ACHN (cell line): ENCODE measurements around the gene IRAK2.
"Not testable (repeated sequence)": the region's sequence is repeated elsewhere in the genome, so short reads cannot be mapped to it uniquely, and the experiment has no call there.

Experiments
- DNase-seq: peaks from one replicate; pipeline ENCODE4 v3.0.0-alpha.2; 2015
- in situ Hi-C: cut with HindIII; loops from 2 replicates; pipeline ENCODE4 v1.10.0; 2017; ENCODE audit warnings: low sequenced_read_pairs, low pct_ligation_motif_present, low pct_unique_long_range_greater_than_20kb

Gene IRAK2

DNA sequence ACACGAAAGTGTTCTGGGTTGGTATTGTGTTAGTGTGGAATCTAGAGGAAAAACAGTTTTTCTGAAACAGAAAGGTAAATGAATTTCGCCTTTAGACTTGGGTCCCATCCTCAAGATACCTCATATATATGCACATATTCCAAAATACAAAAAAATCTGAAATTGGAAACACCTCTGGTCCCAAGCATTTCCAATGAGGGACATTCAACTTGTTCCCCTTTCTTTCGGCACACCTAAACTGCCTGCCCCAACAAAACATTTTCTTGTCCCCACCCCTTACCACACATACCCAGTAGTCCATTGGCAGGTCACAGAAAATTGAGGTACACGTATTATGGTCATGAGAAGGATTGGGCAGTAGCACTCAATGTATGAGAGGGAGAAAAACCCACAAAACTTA is 9.1 kb upstream of the IRAK2 start:
- in situ Hi-C loops: no loop called here
- DNase-seq: no peak

DNA sequence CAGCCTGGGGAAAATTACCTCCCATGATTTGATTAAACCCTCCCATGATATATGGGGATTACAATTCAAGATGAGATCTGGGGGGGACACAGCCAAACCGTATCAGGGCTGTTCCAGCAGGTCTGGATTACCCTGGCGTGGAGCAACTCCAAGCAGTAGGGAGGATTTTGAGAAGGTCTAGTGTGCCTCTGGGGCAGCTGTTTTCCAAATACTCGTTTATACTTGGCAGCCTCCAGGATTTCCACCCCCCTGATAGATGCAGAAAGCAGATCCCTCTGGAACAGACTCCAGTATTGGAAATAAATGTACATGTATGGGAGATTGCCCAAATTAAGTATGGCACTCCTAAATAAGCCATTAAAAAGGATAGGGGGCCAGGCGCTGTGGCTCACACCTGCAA is 7.7 kb upstream of the IRAK2 start:
- in situ Hi-C loops: no loop called here

GRCh38 chr3:10158555-10158954 is 6.2 kb upstream of the IRAK2 start:
- in situ Hi-C loops, DNase-seq: not testable (repeated sequence)

More for the DNA sequence above, 7.7 kb upstream of the IRAK2 start:
- DNase-seq: no peak

DNA sequence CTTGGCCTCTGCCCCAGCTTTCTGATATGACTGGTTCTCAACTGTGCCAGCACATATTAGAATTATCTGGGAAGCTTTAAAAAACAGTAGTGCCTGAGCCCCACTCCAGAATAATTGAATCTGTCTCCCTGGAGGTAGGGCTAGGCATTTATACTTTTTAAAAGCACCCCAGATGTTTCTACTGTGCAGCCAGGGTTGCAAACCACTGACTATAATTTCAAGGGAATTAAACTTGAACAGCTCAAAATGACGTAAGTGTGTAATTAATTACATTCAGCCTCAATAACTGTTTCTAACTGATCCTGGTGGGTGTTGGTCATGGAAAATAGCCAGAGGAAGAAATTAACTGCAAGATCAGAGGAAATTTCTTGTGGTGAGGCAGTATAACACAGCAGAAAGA is 4.4 kb upstream of the IRAK2 start:
- no peak for DNase-seq
- in situ Hi-C loops: no loop called here

- DNase-seq: no peak
- in situ Hi-C loops: no loop called here
Observed at GRCh38 chr3:10160925-10161324, 3.8 kb upstream of the IRAK2 start.

GRCh38 chr3:10162185-10162584 is 2.5 kb upstream of the IRAK2 start:
- in situ Hi-C loops: no loop called here
- DNase-seq: no peak

GRCh38 chr3:10164201-10164545 is 546 bp upstream of the IRAK2 start:
- in situ Hi-C loops, DNase-seq: not testable (repeated sequence)

GRCh38 chr3:10166213-10166604 is 1.5 kb downstream of the IRAK2 start:
- no peak for DNase-seq
- in situ Hi-C loops: no loop called here

DNA sequence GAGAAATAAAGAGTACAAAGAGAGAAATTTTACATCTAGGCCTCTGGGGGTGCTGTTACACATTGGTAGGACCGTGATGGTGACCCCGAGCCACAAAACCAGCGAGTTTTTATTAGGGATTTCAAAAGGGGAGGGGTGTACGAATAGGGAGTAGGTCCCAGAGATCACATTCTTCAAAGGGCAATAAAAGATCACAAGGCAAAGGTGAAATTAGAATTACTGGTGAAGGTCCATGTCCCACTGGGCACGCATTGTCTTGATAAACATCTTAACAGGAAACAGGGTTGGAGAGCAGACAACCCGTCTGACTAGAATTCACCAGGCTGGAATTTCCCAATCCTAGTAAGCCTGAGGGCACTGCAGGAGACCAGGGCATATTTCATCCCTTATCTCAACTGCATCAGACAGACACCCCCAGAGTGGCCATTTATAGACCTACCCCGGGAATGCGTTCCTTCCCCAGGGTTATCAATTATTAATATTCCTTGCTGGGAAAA is 4.3 kb downstream of the IRAK2 start:
- in situ Hi-C loops: no loop called here
- peak; percentile 63 for DNase-seq

- no peak for DNase-seq
- in situ Hi-C loops: no loop called here
Observed at GRCh38 chr3:10170915-10171478, 6.3 kb downstream of the IRAK2 start.

DNA sequence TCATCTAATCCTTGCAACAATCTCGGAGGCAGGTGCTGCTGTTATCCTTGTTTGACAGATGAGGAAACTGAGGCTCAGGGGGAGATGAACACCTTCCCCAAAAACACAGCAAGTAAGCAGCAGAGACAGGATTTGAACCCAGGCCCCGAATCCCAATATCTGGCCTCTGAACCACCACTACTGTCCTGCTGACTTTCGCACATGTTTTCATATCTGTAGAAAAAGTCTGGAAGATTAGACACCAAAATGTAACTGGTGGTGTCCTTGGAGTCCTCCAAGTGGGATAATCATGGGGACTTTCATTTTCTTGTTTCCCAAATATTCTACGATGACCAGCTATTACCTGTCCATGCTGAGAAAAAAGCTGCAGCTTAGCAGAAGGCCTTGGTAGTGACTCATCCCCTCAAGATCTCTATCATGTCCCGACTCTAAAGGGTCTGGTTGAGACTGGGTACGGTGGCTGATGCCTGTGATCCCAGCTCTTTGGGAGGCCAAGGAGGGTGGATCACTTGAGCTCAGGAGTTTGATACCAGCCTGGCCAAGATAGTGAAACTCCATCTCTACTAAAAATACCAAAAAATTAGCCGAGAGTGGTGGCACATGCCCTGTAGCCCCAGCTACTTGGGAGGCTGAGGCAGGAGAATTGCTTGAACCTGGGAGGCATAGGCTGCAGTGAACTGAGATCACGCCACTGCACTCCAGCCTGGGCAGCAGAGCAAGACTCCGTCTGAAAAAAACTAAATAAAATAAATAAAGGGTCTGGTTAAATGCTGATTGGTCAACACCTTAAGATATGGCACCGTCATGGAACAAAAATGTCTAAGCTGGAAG is 8.6 kb downstream of the IRAK2 start:
- in situ Hi-C loops: no loop called here
- peak; percentile 47 for DNase-seq

DNA sequence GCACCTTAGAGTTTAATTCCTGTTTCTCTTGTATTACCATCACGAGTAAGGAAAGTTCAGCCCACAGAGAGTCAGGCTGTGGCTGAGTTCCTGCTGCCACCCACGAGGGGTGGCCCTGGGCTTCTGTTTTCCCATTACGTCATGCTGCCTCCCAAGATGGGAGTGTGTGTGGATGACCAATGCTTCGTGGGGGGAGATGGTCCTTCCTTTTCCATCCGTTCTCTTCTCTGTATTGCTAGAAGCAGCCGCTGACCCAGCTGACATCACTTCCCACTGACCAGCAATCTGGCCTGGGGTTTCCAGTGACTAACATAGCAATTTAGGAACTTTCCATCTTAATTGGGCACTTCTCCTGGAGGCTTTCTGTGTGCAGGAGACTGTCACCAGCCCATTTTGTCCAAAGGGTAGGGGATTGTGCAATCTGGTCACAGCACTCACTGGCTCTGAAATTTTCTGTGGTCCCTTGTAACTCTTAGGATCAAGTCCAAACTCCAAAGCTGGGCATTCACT is 9.3 kb downstream of the IRAK2 start:
- in situ Hi-C loops: no loop called here
- DNase-seq: peak; percentile 88

GRCh38 chr3:10175334-10175733 is 10.6 kb downstream of the IRAK2 start:
- DNase-seq, in situ Hi-C loops: not testable (repeated sequence)

GRCh38 chr3:10176150-10176549 is 11.4 kb downstream of the IRAK2 start:
- in situ Hi-C loops, DNase-seq: not testable (repeated sequence)

DNA sequence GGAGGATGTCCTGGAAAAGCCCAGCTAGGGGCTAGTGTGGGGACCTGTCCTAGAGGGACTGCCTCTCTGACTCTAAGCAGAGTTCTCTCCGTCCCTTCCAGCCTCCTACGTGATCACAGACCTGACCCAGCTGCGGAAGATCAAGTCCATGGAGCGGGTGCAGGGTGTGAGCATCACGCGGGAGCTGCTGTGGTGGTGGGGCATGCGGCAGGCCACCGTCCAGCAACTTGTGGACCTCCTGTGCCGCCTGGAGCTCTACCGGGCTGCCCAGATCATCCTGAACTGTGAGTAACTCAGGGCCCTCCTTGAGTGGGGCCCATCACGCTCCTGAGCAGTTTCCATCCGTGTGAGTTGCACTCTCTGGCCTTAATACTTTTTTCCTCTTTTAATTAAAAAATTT is 13.0 kb downstream of the IRAK2 start:
- no peak for DNase-seq
- in situ Hi-C loops: no loop called here

GRCh38 chr3:10178892-10179291 is 14.2 kb downstream of the IRAK2 start:
- in situ Hi-C loops: no loop called here
- no peak for DNase-seq

- in situ Hi-C loops: no loop called here
- DNase-seq: no peak
Observed at GRCh38 chr3:10180289-10180688, 15.6 kb downstream of the IRAK2 start.

DNA sequence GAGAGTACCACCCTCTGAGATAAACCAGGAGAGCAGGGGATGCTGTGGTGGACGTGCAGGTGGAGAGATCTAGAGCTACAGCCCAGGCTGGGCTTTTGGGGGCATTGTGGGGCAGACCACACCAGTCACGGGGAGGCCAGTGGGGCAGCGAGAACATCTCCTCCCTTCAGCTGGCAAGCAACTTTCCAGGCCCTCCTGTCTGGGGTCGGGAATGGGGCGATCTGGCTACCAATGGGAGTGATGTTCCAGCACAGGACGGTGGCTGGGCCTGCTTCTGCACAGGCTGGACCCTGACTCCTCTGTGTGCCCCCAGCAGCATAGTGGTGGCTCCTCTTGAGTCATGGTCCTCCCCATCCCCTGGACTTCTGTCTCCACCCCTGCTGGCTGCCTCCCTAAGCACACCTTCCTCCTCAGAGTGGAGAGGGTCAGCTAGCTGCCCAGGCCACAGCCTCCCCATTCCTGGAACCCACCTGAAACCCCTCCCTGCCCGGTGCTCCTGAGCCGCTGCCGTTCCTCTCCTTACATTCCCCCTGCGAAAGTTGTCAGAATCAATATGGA is 16.1 kb downstream of the IRAK2 start:
- DNase-seq: no peak
- in situ Hi-C loops: no loop called here

DNA sequence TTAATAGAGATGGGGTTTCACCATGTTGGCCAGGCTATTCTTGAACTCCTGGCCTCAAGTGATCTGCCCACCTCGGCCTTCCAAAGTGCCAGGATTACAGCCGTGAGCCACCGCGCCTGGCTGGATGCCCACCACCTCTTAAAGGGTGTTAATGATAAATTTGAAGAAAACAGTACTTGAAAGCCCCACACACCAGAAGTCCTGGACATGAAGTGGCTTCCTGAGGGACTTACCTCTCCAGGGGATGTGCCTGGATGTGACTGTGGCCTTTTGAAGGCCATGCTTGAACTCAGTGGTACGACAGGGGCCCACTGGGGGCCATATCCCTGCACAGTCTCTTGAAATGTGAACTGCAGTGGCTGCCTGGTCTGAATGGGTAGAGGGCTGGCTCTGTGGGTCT is 18.2 kb downstream of the IRAK2 start:
- no peak for DNase-seq
- in situ Hi-C loops: no loop called here

- no peak for DNase-seq
- in situ Hi-C loops: no loop called here
Observed at GRCh38 chr3:10184250-10184649, 19.5 kb downstream of the IRAK2 start.
